MM.1S (cell line): ENCODE data around the gene SFN.
A peak's percentile ranks its signal among the peaks of the same experiment; 100 is the strongest.

Source experiments
- DNase-seq: peaks from one replicate; pipeline ENCODE4 v3.0.0-alpha.2; 2015
- H2AFZ ChIP-seq: fragments of 300-600 bp; sonication (generic); 2 replicates; pipeline ENCODE4 v1.6.0; 2016; ENCODE audit warnings: antibody characterized with exemption, low read length
- H3F3A ChIP-seq: fragments of 300-600 bp; sonication (generic); 2 replicates; pipeline ENCODE4 v1.6.1; 2016; ENCODE audit warnings: mild to moderate bottlenecking, antibody characterized with exemption, low read length, moderate library complexity, mixed read lengths; ENCODE audit not compliant: insufficient read depth
- H3K27ac ChIP-seq: fragments of 300-600 bp; sonication (generic); 2 replicates; pipeline ENCODE4 v1.5.1; 2016; ENCODE audit warnings: mild to moderate bottlenecking, low read length
- H3K27me3 ChIP-seq: fragments of 300-600 bp; sonication (generic); replicated peaks from 2 replicates; pipeline ENCODE4 v1.6.0; 2016; ENCODE audit warnings: low read length; ENCODE audit not compliant: insufficient read depth
- H3K36me3 ChIP-seq: fragments of 300-600 bp; sonication (generic); replicated peaks from 2 replicates; pipeline ENCODE4 v1.6.1; 2016; ENCODE audit warnings: mild to moderate bottlenecking, low read length, mixed read lengths; ENCODE audit not compliant: insufficient read depth
- H3K4me1 ChIP-seq: fragments of 300-600 bp; sonication (generic); 2 replicates; pipeline ENCODE4 v1.6.1; 2016; ENCODE audit warnings: low read length, mixed read lengths
- H3K4me2 ChIP-seq: fragments of 300-600 bp; sonication (generic); 2 replicates; pipeline ENCODE4 v1.6.0; 2016; ENCODE audit warnings: low read depth, low read length
- H3K4me3 ChIP-seq: fragments of 300-600 bp; sonication (generic); 2 replicates; pipeline ENCODE4 v1.5.1; 2016; ENCODE audit warnings: low read length, mixed read lengths
- H3K79me2 ChIP-seq: fragments of 300-600 bp; sonication (generic); 2 replicates; pipeline ENCODE4 v1.6.1; 2016; ENCODE audit warnings: mixed run types, low read length, mixed read lengths
- H3K9ac ChIP-seq: fragments of 300-600 bp; sonication (generic); 2 replicates; pipeline ENCODE4 v1.6.1; 2016; ENCODE audit warnings: low read length, mixed read lengths
- H3K9me2 ChIP-seq: fragments of 300-600 bp; sonication (generic); replicated peaks from 2 replicates; pipeline ENCODE4 v1.6.1; 2016; ENCODE audit warnings: mild to moderate bottlenecking, low read length, mixed read lengths; ENCODE audit not compliant: insufficient read depth
- H3K9me3 ChIP-seq: fragments of 300-600 bp; sonication (generic); replicated peaks from 2 replicates; pipeline ENCODE4 v1.6.1; 2016; ENCODE audit warnings: mild to moderate bottlenecking, low read length, mixed read lengths; ENCODE audit not compliant: insufficient read depth
- H4K20me1 ChIP-seq: fragments of 300-600 bp; sonication (generic); 2 replicates; pipeline ENCODE4 v1.6.1; 2016; ENCODE audit warnings: mild to moderate bottlenecking, low read length, moderate library complexity, mixed read lengths; ENCODE audit not compliant: insufficient read depth
- EZH2 ChIP-seq: fragments of 300-600 bp; sonication (generic); optimal IDR thresholded peaks from 2 replicates; pipeline ENCODE3; 2017; ENCODE audit warnings: low read depth, mild to moderate bottlenecking, antibody characterized with exemption, low read length, mixed read lengths
- EZH2phosphoT487 ChIP-seq: fragments of 300-600 bp; sonication (generic); IDR thresholded peaks from 2 replicates; pipeline ENCODE4 v1.6.1; 2018; ENCODE audit warnings: antibody characterized with exemption, low read length
- TF ChIP-seq, protein P1 (sequence below): fragments of 300-600 bp; sonication (generic); IDR thresholded peaks from 2 replicates; pipeline ENCODE4 v1.5.1; 2016; ENCODE audit warnings: antibody characterized with exemption, low read length, mixed read lengths

SFN gene

DNA sequence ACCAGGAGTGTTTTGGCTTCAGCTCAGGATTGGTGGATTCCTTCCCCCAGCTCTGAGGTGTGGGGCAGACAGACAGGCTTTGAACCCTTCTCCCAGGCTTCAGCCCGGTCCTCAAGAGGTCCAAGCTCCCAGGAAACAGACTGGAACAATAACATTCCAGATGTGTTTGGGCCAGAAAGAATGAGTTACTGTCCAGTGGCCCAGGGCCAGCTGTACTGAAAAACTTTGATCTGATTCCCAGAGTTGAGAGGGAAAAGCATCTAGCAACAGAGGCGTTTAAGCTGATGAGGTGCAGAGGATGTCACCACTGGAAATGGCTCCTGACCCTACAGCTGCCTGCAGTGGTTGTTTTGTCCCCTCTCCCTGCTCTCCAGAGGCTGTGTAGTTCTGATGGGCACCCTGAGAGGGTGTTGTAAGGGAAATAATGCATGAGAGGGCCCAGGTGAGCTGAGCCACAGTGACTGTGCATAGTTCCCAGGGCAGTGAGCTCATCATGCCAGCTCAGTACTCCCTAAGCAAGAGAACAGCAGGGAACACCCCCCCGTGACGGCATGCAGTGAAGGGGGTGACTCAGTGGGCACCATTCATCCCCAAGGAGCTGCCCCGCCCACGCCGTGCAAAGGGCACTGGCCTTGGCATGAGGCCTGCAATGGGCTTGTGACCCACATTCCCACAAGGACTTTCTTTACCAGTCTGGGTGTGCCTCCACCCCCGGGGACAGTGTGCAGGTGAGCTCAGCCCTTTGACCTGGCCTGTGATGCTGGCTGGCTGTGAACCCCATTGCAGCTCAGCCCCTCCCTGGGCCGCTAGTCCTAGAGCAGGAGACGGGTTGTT lies 13.8 kb upstream of the SFN start:
- Histone ChIP-seq H3K9me3 (no peaks in the 10 kb centered on the region), H3K36me3 (peaks cover 4% of the 10 kb centered on the region; the same call in 1 of the 2 replicates), H3K27ac (no peak overlapping the region), H3K4me1 (no peaks in the 10 kb centered on the region), H3K27me3 (no peaks in the 10 kb centered on the region), H3F3A (no peaks in the 10 kb centered on the region), H3K4me3 (no peak overlapping the region), H3K4me2 (no peak overlapping the region), H3K9me2 (no peaks in the 10 kb centered on the region), H3K79me2 (peaks cover 18% of the 10 kb centered on the region), H4K20me1 (no peaks in the 10 kb centered on the region), H3K9ac (no peak overlapping the region), H2AFZ (no peak overlapping the region)
- TF ChIP-seq, protein P1, sequence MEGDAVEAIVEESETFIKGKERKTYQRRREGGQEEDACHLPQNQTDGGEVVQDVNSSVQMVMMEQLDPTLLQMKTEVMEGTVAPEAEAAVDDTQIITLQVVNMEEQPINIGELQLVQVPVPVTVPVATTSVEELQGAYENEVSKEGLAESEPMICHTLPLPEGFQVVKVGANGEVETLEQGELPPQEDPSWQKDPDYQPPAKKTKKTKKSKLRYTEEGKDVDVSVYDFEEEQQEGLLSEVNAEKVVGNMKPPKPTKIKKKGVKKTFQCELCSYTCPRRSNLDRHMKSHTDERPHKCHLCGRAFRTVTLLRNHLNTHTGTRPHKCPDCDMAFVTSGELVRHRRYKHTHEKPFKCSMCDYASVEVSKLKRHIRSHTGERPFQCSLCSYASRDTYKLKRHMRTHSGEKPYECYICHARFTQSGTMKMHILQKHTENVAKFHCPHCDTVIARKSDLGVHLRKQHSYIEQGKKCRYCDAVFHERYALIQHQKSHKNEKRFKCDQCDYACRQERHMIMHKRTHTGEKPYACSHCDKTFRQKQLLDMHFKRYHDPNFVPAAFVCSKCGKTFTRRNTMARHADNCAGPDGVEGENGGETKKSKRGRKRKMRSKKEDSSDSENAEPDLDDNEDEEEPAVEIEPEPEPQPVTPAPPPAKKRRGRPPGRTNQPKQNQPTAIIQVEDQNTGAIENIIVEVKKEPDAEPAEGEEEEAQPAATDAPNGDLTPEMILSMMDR: no peak
- TF ChIP-seq EZH2phosphoT487 (no peak), EZH2 (no peak)
- no peak for DNase-seq

DNA sequence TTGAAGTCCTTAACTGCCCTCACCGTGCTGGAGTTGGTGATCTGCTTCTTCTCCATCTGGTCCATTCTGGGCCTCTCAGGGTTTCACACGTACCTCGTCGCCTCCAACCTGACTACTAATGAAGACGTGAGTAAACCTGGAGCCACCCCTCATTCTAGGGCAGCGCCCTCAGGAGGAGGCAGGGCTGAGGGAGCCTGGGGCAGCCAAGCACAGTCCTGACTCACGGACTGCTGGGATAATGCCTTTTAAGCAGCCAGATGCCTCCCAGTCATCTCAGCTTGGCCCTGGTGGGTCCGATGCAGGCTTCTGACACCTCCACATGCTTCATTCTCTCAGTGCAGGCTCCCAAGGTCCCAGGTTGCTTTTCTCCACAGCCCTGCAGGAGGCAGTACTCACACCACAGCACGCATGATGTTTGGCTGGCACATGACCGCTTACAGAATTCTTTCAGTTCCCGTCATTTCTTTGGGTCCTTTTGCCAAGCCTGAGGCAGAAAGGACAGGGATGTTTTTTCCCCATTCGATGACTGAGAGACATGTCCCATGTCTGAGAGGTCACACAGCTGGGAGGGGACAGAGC lies 11.8 kb upstream of the SFN start:
- Histone ChIP-seq H3K4me2 (no peak overlapping the region), H2AFZ (no peak overlapping the region), H3K27me3 (no peaks in the 10 kb centered on the region), H3K4me1 (no peaks in the 10 kb centered on the region), H4K20me1 (no peaks in the 10 kb centered on the region), H3F3A (no peaks in the 10 kb centered on the region), H3K9ac (no peak overlapping the region), H3K36me3 (peaks cover 4% of the 10 kb centered on the region; the same call in 1 of the 2 replicates), H3K27ac (no peak overlapping the region), H3K9me3 (no peaks in the 10 kb centered on the region), H3K79me2 (peaks cover 3% of the 10 kb centered on the region; the same call in 1 of the 2 replicates), H3K4me3 (no peak overlapping the region), H3K9me2 (no peaks in the 10 kb centered on the region)
- no peak for DNase-seq
- no peak for TF ChIP-seq EZH2phosphoT487
- TF ChIP-seq, protein P1: peak; percentile 10; the same call in 1 of the 2 replicates

DNA sequence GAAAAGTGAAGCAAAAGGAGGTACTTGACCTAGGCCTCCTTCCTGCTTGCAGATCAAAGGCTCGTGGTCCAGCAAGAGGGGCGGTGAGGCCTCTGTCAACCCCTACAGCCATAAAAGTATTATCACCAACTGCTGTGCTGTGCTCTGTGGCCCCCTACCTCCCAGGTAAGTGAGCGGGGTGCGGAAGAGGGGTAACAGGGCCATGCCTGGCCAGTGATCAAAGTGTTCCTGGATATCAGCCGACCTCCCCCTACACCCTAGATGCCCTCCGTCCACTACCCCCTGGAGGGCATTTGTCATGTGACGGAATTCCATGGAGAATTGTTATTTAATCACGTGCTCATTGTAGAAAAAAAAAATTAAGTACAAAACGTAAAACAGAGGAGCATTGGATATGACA lies 10.2 kb upstream of the SFN start:
- peaks cover 4% of the 10 kb centered on the region; the same call in 1 of the 2 replicates for H3K36me3 ChIP-seq
- H3K4me1 ChIP-seq: no peaks in the 10 kb centered on the region
- no peaks in the 10 kb centered on the region for H3K27me3 ChIP-seq
- no peak overlapping the region for H3K4me2 ChIP-seq
- no peaks in the 10 kb centered on the region; the same call in 1 of the 2 replicates for H3F3A ChIP-seq
- DNase-seq: no peak
- H3K27ac ChIP-seq: no peak overlapping the region
- H3K4me3 ChIP-seq: no peak overlapping the region
- TF ChIP-seq, protein P1: no peak
- TF ChIP-seq EZH2phosphoT487: no peak
- no peak for TF ChIP-seq EZH2
- H3K9ac ChIP-seq: no peak overlapping the region
- no peaks in the 10 kb centered on the region for H4K20me1 ChIP-seq
- H3K9me3 ChIP-seq: no peaks in the 10 kb centered on the region
- peaks cover 2% of the 10 kb centered on the region; the same call in 1 of the 2 replicates for H3K79me2 ChIP-seq
- H3K9me2 ChIP-seq: no peaks in the 10 kb centered on the region
- H2AFZ ChIP-seq: no peak overlapping the region
